ENCODE measurements around the gene RRM1. TPM values are rescaled to one million over a fixed set of nuclear protein-coding genes. Genes with fewer than 3 reads are reported as not detected.
"Not testable (repeated sequence)": the region's sequence is repeated elsewhere in the genome, so short reads cannot be mapped to it uniquely, and the experiment has no call there.

The RRM1 gene
- 100 to 1,000 TPM; 201 to 203 TPM for total RNA-seq

DNA sequence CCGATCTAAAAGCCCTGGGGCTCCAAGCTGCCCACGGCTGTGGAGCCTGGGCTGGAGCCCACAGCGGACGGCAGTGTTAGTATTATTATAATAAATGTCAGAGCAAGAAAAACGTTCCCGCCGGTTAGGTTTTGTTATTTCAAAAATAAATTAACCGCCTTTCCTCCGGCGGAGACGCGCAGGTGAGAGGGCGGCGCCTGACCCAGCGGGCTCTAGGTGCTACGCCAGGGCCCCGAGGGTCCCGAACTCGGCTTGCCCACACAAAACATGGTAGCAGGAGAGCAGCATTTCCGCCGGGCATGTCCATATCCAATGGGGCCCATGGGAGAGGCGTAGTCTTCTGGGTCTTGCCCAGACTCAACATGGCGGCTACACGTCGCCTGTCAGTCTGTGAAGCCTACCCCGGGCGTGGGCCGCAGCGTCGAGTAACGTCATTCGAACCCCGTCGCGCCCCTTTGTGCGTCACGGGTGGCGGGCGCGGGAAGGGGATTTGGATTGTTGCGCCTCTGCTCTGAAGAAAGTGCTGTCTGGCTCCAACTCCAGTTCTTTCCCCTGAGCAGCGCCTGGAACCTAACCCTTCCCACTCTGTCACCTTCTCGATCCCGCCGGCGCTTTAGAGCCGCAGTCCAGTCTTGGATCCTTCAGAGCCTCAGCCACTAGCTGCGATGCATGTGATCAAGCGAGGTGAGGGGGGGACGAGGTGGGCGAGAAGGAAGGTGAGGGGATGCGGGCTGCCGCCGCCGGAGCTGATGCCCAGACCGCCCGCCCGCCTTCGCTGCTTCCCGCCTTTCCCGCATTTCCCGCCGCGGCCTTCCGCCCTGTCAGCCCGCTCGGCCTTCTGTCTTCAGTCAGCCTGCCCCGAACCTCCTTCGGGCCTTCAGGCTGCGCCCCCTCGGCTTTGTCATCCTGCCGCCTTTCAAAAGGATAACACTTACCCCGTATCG, at the start of gene RRM1:
RRM1 (plus strand) TSS at position 452 of the 944 bp plus-strand sequence; CDS start at position 666, 214 bp downstream.
- peak; percentile 97 for DNase-seq
- Mint-ChIP-seq H3K36me3 (peaks cover 29% of the 10 kb centered on the region), H3K4me1 (ENCODE audit: low read depth) (peaks cover 71% of the 10 kb centered on the region), H3K4me3 (peak within 1 kb of the TSS; percentile 95), H3K27ac (peak within 1 kb of the TSS; percentile 92), H3K9me3 (no peaks in the 10 kb centered on the region), H3K27me3 (no peaks in the 10 kb centered on the region)
- intact Hi-C loops (cut with micrococcal nuclease) = loop anchor here (1.0 kb wide), 4 partner anchors 36 to 297 kb away; partner anchors contain the start of gene NUP98
- ChIA-PET POLR2A (interaction anchor here (0.6 to 3.6 kb wide), 3 partner anchors 240 to 261 kb away, joined by 3 to 12 read pairs (median 3); partner anchors contain the start of gene RHOG), CTCF (interaction anchor here (1.5 to 3.6 kb wide), 3 partner anchors 240 to 253 kb away, joined by 4 to 17 read pairs (median 7); partner anchors contain the start of genes RHOG and STIM1)

DNA sequence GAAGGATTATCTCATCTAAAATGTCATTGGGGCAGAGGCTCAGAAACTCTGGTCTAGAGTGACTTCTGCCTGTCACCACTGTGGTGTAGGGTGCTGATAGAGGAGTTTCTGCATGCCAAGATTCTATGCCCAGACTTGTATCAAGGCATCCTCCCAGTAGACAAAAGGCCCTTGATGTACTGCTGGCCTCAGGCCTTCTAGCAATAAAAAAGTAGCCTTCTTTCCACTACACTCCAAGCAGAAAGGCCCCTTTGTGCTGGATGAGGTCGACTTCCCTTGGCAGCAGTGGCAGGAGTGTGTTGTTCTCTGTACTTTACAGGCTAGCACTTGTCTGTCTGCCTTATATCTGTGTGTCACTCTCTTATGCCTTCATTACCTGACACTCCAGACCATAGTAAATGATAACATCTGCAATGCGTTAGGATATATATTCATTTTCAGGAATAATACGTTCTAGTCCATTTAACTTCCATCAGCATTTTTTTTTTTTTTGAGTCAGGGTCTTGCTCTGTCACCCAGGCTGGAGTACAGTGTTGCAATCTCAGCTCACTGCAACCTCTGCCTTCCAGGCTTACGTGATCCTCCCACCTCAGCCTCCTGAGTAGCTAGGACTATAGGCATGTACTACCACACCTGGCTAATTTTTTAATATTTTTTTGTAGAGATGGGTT, 49.5 kb upstream of the RRM1 start:
- Mint-ChIP-seq H3K27ac (no peak overlapping the region), H3K27me3 (no peaks in the 10 kb centered on the region), H3K9me3 (no peaks in the 10 kb centered on the region), H3K4me1 (ENCODE audit: low read depth) (peaks cover 14% of the 10 kb centered on the region), H3K36me3 (no peaks in the 10 kb centered on the region), H3K4me3 (no peak overlapping the region)
- CTCF ChIA-PET = interaction anchor here (1.2 to 2.4 kb wide), 2 partner anchors 28 to 196 kb away, joined by 4 to 10 read pairs; no protein-coding TSS in a partner anchor
- DNase-seq = no peak
- intact Hi-C loops (cut with micrococcal nuclease) = no loop called here
- POLR2A ChIA-PET = no interaction called here

DNA sequence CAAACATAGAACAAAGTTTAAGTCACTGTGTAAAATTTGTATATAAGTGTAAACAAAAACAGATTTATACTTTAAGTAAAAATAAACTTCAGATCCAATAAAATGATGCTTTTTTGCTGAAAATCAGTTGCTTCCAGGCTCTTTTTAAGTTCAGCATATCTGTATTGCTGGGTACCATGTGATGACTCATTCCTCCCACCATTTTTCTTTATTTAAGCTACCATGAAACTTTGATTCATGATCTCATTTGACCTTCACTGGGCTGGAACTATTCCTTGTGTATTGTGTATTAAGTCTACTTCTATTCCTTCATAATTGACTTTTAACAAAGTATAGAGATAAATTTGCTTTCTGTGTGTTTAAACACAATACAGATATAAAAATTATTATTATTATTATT, 46.3 kb upstream of the RRM1 start:
- Mint-ChIP-seq H3K4me3 (no peak overlapping the region), H3K27ac (no peak overlapping the region), H3K9me3 (peaks cover 2% of the 10 kb centered on the region), H3K4me1 (ENCODE audit: low read depth) (peaks cover 12% of the 10 kb centered on the region), H3K36me3 (peaks cover 12% of the 10 kb centered on the region), H3K27me3 (no peaks in the 10 kb centered on the region)
- ChIA-PET POLR2A (interaction anchor here (1.2 kb wide), 1 partner anchor 9 kb away, joined by 4 read pairs; no protein-coding TSS in a partner anchor), CTCF (interaction anchor here (0.6 to 0.8 kb wide), 2 partner anchors 194 to 226 kb away, joined by 3 to 5 read pairs; partner anchors contain the start of gene STIM1)
- no peak for DNase-seq
- intact Hi-C loops (cut with micrococcal nuclease) = no loop called here

DNA sequence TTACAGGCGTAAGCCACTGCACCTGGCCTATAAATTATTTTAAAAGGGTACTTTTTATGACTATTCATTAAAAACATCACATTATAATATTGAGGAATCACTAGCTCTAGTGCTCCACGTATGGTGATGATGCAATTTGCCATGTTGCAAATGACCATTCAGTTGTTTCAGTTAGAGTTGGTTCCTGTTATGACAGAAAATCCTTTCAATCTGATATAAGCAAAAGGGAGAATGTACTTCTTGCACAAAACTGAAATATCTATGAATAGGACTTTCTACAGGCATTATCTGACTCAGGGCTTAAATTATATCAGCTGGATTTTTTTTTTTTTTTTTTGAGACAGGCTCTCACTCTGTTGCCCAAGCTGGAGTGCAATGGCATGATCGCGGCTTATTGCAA, 45.6 kb upstream of the RRM1 start:
- no peak for DNase-seq
- ChIA-PET CTCF (interaction anchor here (0.8 to 1.3 kb wide), 5 partner anchors 9 to 194 kb away, joined by 3 to 7 read pairs (median 5); partner anchors contain the start of gene STIM1), POLR2A (interaction anchor here (1.2 kb wide), 1 partner anchor 8 kb away, joined by 4 read pairs; no protein-coding TSS in a partner anchor)
- H3K9me3 Mint-ChIP-seq = peaks cover 2% of the 10 kb centered on the region
- H3K27ac Mint-ChIP-seq = no peak overlapping the region
- H3K4me1 Mint-ChIP-seq (ENCODE audit: low read depth) = peaks cover 10% of the 10 kb centered on the region
- H3K27me3 Mint-ChIP-seq = no peaks in the 10 kb centered on the region
- H3K4me3 Mint-ChIP-seq = no peak overlapping the region
- intact Hi-C loops (cut with micrococcal nuclease) = no loop called here
- peaks cover 12% of the 10 kb centered on the region for H3K36me3 Mint-ChIP-seq

DNA sequence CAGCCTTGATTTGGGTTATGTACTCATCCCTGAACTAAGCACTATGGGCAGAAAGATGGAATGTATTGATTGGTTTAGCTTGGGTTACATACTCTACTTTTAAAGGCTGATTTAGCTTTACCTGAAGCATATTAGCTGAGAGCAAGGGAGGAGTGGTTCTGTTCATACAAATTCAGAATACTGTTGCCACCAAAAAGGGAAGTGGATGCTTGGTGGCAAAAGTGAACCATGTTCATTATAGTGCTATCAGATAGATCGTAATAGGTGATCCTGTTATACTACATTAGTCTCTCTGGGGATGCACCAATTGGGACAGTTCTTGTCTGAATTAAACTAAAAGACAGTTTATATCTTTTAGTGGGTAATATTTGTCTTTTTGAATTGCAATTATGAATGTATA, 44.5 kb upstream of the RRM1 start:
- no peak for DNase-seq
- Mint-ChIP-seq H3K27ac (no peak overlapping the region), H3K9me3 (peaks cover 2% of the 10 kb centered on the region), H3K4me3 (no peak overlapping the region), H3K27me3 (no peaks in the 10 kb centered on the region), H3K36me3 (peaks cover 13% of the 10 kb centered on the region), H3K4me1 (ENCODE audit: low read depth) (peaks cover 4% of the 10 kb centered on the region)
- POLR2A ChIA-PET = interaction anchor here (0.5 kb wide), 1 partner anchor 80 kb away, joined by 3 read pairs; no protein-coding TSS in a partner anchor
- CTCF ChIA-PET = interaction anchor here (1.0 to 1.3 kb wide), 3 partner anchors 8 to 195 kb away, joined by 3 to 5 read pairs (median 3); partner anchors contain the start of gene STIM1
- intact Hi-C loops (cut with micrococcal nuclease) = no loop called here

DNA sequence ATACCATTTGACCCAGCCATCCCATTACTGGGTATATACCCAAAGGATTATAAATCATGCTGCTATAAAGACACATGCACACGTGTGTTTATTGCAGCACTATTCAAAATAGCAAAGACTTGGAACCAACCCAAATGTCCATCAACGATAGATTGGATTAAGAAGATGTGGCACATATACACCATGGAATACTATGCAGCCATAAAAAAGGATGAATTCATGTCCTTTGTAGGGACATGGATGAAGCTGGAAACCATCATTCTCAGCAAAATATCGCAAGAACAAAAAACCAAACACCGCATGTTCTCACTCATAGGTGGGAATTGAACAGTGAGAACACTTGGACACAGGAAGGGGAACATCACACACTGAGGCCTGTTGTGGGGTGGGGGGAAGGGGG, 41.4 kb upstream of the RRM1 start:
- H3K9me3 Mint-ChIP-seq; DNase-seq; H3K27me3 Mint-ChIP-seq; H3K4me3 Mint-ChIP-seq; H3K27ac Mint-ChIP-seq; POLR2A ChIA-PET; intact Hi-C loops (cut with micrococcal nuclease): not testable (repeated sequence)
- CTCF ChIA-PET = interaction anchor here (6.6 kb wide), 1 partner anchor 20 kb away, joined by 51 read pairs; no protein-coding TSS in a partner anchor
- Mint-ChIP-seq H3K4me1 (ENCODE audit: low read depth) (peaks cover 21% of the 10 kb centered on the region), H3K36me3 (peaks cover 23% of the 10 kb centered on the region)

DNA sequence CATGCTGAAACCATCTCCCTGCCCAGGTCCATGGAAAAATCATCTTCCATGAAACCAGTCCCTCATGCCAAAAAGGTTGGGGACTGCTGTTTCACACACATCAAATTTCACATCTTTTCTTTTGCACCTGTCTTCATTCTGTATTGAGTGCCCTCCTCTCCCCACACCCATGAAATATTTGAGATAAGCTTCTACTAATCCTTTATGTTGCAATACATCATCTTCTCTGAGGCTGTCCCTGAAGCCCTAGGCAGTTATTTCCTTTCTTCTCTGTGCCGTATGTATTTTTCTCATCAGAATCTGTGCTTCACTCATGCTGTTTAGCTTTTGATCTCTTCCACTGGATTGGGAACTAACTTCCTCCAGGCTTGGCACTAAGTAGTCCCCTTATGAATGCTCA, 40.0 kb upstream of the RRM1 start:
- Mint-ChIP-seq H3K4me1 (ENCODE audit: low read depth) (peaks cover 26% of the 10 kb centered on the region), H3K27ac (no peak overlapping the region), H3K36me3 (peaks cover 27% of the 10 kb centered on the region), H3K9me3 (peaks cover 2% of the 10 kb centered on the region), H3K27me3 (no peaks in the 10 kb centered on the region), H3K4me3 (no peak overlapping the region)
- intact Hi-C loops (cut with micrococcal nuclease) = loop anchor here (5.0 kb wide), 1 partner anchor 67 kb away; no protein-coding TSS in a partner anchor
- CTCF ChIA-PET = interaction anchor here (0.9 to 6.6 kb wide), 2 partner anchors 18 to 200 kb away, joined by 3 to 51 read pairs; no protein-coding TSS in a partner anchor
- no peak for DNase-seq
- POLR2A ChIA-PET = interaction anchor here (0.6 kb wide), 1 partner anchor 232 kb away, joined by 4 read pairs; no protein-coding TSS in a partner anchor

DNA sequence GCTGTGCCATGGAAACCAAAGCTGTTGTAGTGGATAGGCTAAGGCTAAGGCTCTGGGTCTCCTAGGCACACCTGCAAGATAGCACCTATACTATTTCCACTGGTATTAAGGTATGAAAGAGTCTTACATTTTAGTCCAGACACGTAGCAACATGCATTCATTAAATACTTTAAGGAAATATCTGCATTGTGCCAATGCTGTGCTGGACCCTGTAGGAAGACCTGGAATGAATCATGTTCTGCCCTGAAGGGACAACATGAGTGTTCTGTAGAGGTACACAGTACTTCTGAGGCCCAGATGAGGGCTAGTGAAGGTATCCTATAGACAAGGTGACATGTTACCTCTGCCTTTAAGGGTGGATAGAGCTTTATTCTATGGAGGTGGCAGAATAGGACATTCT, 35.2 kb upstream of the RRM1 start:
- Mint-ChIP-seq H3K27me3 (no peaks in the 10 kb centered on the region), H3K27ac (no peak overlapping the region), H3K9me3 (no peaks in the 10 kb centered on the region), H3K4me3 (no peak overlapping the region), H3K36me3 (peaks cover 23% of the 10 kb centered on the region), H3K4me1 (ENCODE audit: low read depth) (peaks cover 35% of the 10 kb centered on the region)
- DNase-seq = no peak
- ChIA-PET CTCF (interaction anchor here (0.9 to 6.6 kb wide), 4 partner anchors 13 to 210 kb away, joined by 4 to 51 read pairs (median 23); partner anchors contain the start of gene STIM1), POLR2A (no interaction called here)
- intact Hi-C loops (cut with micrococcal nuclease) = loop anchor here (5.0 kb wide), 1 partner anchor 72 kb away; no protein-coding TSS in a partner anchor

DNA sequence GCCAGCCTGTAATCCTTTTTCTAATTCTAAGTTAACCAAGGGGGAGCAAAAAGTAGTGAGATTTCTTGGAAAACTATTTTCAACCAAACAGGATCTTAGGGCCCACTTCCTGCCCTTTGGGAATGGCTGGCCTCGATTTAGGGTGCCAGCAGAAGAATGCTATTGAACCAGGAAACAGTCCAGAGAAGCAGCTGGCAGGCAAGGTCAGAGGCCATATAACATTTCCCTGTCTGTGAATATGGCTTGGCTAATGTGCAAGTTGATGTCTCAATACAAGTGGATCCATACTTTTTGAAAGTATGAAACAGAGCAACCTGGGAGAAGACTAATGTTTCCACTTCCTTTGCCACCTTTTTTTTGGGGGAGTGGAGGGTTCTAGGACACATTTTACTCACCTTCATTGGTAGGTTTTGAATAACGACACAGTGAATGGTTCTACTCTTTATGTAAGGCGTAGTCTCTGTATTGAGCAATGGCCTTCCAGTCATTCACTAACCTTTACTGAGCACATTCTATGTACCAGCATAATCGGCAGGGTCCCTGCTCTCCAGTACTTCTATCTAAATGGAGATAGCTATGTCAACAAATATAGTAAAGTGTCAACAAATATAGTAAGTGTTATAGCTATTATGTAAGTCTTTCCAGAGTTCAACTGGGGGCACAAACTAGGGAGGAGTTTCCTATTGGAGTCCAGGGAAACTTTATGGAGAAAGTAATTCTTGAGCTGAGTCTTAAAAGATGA, 34.2 kb upstream of the RRM1 start:
- H3K4me1 Mint-ChIP-seq (ENCODE audit: low read depth) = peaks cover 44% of the 10 kb centered on the region
- peaks cover 22% of the 10 kb centered on the region for H3K36me3 Mint-ChIP-seq
- POLR2A ChIA-PET = interaction anchor here (0.5 to 0.9 kb wide), 2 partner anchors 206 to 238 kb away, joined by 3 to 5 read pairs; no protein-coding TSS in a partner anchor
- no peak for DNase-seq
- H3K27me3 Mint-ChIP-seq = no peaks in the 10 kb centered on the region
- no peaks in the 10 kb centered on the region for H3K9me3 Mint-ChIP-seq
- CTCF ChIA-PET = interaction anchor here (0.7 to 1.5 kb wide), 4 partner anchors 12 to 211 kb away, joined by 3 to 22 read pairs (median 10); partner anchors contain the start of gene STIM1
- intact Hi-C loops (cut with micrococcal nuclease) = no loop called here
- no peak overlapping the region for H3K27ac Mint-ChIP-seq
- H3K4me3 Mint-ChIP-seq = no peak overlapping the region

DNA sequence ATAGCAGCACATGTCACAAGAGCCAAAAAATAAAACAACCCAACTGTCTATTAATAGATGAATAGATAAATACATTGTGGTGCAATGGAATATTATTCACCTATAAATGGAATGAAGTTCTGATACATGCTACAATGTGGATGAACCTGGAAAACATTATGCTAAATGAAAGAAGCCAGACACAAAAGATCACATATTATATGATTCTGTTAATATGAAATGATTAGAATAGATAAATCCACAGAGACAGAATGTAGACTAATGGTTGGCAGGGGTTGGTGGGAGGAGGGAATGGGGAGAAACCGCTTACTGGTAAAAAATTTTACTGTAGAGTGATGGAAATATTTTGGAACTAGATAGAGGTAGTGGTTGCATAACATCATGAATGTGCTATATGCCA, 32.9 kb upstream of the RRM1 start:
- Mint-ChIP-seq H3K4me1 (ENCODE audit: low read depth) (peaks cover 54% of the 10 kb centered on the region), H3K27me3 (no peaks in the 10 kb centered on the region), H3K4me3 (no peak overlapping the region), H3K27ac (no peak overlapping the region), H3K36me3 (peaks cover 16% of the 10 kb centered on the region), H3K9me3 (no peaks in the 10 kb centered on the region)
- DNase-seq = no peak
- intact Hi-C loops (cut with micrococcal nuclease) = no loop called here
- ChIA-PET POLR2A (no interaction called here), CTCF (interaction anchor here (0.9 to 1.5 kb wide), 3 partner anchors 11 to 207 kb away, joined by 3 to 22 read pairs (median 16); partner anchors contain the start of gene STIM1)

DNA sequence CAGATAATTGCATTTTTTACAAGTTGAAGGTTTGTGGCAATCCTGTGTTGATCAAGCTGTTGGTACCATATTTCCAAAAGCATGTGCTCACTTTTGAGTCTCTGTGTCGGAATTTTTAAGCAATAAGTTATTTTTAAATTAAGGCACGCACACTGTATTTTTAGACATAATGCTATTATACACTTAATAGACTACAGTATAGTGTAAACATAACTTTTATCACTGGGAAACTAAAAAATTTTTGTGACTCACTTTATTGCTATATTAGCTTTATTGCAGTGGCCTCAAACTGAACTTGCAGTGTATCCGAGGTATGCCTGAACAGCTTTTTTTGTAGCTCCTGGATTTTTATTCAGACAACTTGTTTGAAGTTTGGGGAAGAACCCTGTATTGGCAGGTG, 31.3 kb upstream of the RRM1 start:
- no peak overlapping the region for H3K4me3 Mint-ChIP-seq
- ChIA-PET POLR2A (interaction anchor here (0.5 kb wide), 1 partner anchor 12 kb away, joined by 3 read pairs; no protein-coding TSS in a partner anchor), CTCF (interaction anchor here (1.4 to 14.8 kb wide), 3 partner anchors 10 to 219 kb away, joined by 3 to 756 read pairs (median 37); partner anchors contain the start of genes RHOG and STIM1)
- H3K4me1 Mint-ChIP-seq (ENCODE audit: low read depth) = peaks cover 55% of the 10 kb centered on the region
- intact Hi-C loops (cut with micrococcal nuclease) = no loop called here
- H3K36me3 Mint-ChIP-seq = peaks cover 11% of the 10 kb centered on the region
- H3K27me3 Mint-ChIP-seq = no peaks in the 10 kb centered on the region
- no peak overlapping the region for H3K27ac Mint-ChIP-seq
- H3K9me3 Mint-ChIP-seq = no peaks in the 10 kb centered on the region
- no peak for DNase-seq

Data from activated CD4-positive, alpha-beta memory T cell treated with anti-CD3 and anti-CD28 coated beads for 36 hours (primary cell).